Cardiac fibroblast (primary cell): ENCODE measurements around the gene RTEL1.

Source experiments
- DNase-seq, 2 donors: peaks; one replicate each; pipeline versions ENCODE4 v3.0.0 to v3.0.0-alpha.2; 2010; ENCODE audit warnings: low read depth in 2 of 2
- H3K4me3 ChIP-seq, 2 donors: replicated peaks in 1 of 2; 1 replicate in 1 of 2; 2 replicates in 1 of 2; pipeline ENCODE4 v1.5.1; 2011; ENCODE audit warnings: low read depth in 2 of 2, low read length in 2 of 2, mild to moderate bottlenecking in 2 of 2, moderate library complexity in 1 of 2
- TF ChIP-seq, protein P1 (sequence below): IDR thresholded peaks from one replicate; pipeline ENCODE4 v1.5.1; 2011; ENCODE audit warnings: low read depth, mild to moderate bottlenecking, low read length, inconsistent platforms

Gene RTEL1

DNA sequence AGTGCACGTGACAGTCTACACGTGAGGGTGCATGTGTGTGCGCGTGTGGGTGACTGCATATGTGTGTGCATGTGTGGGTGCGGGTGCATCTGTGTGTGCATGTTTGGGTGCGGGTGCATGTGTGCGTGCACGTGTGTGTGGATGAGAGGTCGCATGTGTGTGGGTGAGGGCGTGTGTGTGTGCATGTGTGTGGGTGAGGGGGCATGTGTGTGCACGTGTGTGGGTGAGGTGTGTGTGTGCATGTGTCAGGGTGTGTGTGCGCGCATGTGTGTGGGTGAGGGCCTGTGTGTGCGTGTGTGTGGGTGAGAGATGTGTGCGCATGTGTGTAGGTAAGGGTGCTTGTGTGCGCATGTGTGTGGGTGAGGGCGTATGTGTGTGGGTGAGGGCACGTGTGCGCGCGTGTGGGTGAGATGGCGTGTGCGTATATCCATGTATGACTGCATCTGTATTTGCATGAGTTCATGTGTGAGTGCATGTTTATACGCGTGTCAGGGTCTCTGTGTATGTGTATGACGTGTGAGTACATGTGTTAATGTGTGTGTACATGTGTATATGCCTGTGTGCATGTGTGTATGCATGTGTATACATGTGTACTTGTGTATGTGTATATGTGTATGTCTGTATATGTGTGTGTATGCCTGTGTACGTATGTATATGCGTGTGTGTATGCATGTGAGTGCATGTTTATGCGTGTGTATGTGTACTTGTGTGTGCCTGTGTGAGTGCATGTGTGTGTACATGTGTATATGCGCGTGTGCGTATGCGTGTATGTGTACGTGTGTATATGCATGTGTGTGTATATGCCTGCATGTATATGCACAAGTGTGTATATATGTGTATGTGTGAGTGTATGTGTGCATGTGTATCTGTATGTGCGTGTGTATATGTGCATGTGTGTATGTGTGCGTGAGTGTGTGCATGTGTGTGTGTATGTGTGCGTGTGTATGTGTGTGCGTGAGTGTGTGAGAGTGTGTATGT, 74.3 kb downstream of the RTEL1 start:
- no peak for DNase-seq
- TF ChIP-seq, protein P1, sequence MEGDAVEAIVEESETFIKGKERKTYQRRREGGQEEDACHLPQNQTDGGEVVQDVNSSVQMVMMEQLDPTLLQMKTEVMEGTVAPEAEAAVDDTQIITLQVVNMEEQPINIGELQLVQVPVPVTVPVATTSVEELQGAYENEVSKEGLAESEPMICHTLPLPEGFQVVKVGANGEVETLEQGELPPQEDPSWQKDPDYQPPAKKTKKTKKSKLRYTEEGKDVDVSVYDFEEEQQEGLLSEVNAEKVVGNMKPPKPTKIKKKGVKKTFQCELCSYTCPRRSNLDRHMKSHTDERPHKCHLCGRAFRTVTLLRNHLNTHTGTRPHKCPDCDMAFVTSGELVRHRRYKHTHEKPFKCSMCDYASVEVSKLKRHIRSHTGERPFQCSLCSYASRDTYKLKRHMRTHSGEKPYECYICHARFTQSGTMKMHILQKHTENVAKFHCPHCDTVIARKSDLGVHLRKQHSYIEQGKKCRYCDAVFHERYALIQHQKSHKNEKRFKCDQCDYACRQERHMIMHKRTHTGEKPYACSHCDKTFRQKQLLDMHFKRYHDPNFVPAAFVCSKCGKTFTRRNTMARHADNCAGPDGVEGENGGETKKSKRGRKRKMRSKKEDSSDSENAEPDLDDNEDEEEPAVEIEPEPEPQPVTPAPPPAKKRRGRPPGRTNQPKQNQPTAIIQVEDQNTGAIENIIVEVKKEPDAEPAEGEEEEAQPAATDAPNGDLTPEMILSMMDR = no peak
- no peak overlapping the region for H3K4me3 ChIP-seq

DNA sequence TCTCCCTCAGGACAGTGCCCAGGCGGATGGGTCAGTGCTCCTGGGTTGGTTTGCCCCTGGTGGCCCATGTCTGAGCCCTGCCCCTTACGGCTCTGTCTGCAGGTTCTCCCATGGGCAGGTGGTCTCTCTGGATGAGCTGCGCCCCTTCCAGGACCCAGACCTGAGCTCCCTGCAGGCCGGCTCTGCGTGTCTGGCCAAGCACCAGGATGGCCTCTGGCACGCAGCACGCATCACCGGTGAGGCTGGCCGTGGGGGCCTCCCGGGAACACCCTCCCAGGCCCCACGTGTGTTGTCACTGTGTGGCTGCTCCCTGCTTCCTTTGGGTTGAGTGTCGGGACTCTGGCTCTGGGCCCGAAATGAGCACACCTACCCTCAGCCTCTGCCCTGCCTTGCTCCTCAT, 75.0 kb downstream of the RTEL1 start:
- DNase-seq = no peak
- H3K4me3 ChIP-seq = no peak overlapping the region
- TF ChIP-seq, protein P1 = no peak

DNA sequence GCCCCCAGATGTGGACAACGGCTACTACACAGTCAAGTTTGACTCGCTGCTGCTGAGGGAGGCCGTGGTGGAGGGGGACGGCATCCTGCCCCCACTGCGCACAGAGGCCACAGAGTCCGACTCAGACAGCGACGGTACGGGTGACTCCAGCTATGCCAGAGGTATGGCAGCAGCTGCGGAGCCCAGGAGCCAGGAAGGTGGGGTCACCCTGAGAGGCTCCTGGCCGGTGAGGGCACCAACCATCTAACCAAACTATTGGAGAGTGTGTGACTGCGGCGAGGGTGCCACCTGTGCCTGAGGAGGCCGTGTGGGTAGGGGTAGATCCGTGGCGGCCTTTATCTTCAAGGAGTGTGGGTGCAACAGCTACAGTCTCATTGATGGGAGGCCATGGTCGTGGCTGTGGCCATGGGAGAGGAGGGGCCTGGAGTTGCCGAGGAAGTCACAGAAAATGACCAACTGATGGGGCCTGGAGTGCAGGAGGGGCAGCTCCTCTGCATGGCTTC, 75.5 kb downstream of the RTEL1 start:
- TF ChIP-seq, protein P1 = no peak
- DNase-seq = no peak

DNA sequence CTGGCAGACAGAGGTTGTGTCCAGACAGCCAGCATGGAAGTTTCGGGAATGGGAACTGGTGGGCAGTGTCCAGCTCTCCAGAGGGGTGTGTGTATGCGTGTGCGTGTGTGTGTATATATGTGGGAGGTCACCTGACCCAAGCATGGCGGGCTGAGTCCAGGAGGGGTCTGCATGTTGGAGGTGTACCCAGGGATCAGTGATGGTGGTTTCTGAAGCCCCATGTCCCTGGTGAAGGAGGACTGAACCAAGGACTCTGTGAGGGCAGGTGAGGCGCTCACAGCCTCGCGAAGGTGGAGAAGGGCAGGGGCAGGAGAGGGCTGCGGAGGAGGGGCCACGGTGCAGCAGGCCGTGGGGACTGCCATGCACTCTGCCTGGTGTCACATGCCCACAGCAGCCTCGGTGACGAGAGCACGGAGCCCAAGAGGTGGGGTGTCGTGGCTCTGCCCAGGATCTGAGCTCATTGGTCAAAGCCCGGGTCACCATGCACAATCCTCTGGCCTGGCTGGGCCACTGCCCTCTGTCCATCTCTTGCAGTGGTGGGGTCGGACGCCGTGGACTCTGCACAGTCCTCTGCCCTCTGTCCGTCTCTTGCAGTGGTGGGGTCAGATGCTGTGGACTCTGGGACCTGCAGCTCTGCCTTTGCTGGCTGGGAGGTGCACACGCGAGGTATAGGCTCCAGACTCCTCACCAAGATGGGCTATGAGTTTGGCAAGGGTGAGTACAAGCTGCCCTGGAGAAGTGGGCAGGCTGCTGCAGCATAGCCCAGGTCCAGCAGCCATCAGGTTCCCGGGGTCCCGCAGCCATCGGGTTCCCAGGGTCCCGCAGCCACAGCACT, 76.2 kb downstream of the RTEL1 start:
- TF ChIP-seq, protein P1 = no peak
- DNase-seq = no peak
- H3K4me3 ChIP-seq = no peak overlapping the region

More for the DNA sequence above, 75.5 kb downstream of the RTEL1 start:
- H3K4me3 ChIP-seq = no peak overlapping the region

DNA sequence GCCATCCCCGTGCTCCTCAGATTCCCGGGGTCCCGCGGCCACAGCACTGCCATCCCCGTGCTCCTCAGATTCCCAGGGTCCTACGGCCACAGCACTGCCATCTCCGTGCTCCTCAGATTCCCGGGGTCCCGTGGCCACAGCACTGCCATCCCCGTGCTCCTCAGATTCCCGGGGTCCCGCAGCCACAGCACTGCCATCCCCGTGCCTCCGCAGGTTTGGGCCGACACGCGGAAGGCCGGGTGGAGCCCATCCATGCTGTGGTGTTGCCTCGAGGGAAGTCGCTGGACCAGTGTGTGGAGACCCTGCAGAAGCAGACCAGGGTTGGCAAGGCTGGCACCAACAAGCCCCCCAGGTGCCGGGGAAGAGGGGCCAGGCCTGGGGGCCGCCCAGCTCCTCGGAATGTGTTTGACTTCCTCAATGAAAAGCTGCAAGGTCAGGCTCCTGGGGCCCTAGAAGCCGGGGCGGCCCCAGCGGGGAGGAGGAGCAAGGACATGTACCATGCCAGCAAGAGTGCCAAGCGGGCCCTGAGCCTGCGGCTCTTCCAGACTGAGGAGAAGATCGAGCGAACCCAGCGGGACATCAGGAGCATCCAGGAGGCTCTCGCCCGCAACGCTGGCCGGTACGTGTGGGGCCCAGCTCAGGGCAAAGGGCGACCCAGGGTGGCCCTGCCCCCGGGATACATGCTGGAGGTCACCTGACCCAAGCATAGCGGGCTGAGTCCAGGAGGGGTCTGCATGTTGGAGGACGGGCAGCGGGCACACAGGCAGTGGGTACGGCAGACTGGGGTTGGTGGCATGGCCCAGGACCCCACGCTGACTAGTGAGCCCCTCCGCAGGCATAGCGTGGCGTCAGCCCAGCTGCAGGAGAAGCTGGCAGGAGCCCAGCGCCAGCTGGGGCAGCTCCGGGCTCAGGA, 77.1 kb downstream of the RTEL1 start:
- no peak overlapping the region for H3K4me3 ChIP-seq
- TF ChIP-seq, protein P1 = no peak
- DNase-seq = no peak
